GOT3 (cell line): ENCODE data around the gene JSRP1.

Experiments
- DNase-seq: peaks from one replicate; lab custom pipeline; 2025; ENCODE audit warnings: mixed read lengths; lab: John Stamatoyannopoulos, UW

The JSRP1 gene

DNA sequence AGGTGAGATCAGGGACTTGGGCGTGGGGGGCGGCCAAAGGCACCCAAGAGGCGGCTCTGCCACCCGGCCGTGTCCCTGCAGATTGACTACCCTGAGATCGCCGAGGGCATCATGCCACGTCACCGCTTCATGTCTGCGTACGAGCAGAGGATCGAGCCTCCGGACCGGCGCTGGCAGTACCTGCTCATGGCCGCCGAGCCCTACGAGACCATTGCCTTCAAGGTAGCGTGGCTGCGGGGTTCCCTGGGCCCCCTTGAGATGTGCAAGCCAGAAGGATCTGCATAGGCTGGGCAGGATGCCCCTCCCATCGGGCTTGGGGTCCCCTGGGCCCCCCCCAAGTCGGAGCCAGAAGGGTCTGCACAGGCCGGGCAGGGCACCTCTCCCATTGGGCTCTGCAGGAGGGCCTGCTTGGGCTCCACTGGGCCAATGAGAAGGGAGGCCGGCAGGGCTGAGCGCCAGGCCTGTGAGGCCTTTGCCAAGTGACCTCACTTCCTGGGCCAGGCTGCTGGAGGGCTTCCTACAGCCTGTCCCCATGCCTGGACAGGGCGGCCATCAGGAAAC is 9.3 kb downstream of the JSRP1 start:
- no peak for DNase-seq

- no peak for DNase-seq
These were observed 10.1 kb downstream of the JSRP1 start for GRCh38 chr19:2246014-2246620.

GRCh38 chr19:2245273-2245672 is 10.9 kb downstream of the JSRP1 start:
- no peak for DNase-seq

DNA sequence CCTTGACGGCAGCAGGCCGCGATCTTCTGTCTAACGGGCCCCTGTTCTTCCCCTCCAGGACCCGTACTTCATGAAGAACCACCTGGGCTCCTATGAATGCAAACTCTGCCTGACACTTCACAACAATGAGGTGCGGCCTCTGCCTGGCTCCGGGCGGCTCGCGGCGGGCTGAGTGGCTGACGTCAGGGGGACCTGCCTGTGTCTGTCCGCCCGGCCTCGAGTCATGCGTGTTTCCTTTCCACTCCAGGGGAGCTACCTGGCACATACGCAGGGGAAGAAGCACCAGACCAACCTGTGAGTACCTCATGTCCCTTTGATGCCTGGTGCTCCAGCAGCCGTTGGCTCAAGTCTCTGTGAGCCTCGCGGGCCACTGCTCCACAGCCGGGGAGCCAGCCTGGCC is 11.7 kb downstream of the JSRP1 start:
- DNase-seq, result no peak

- no peak for DNase-seq
These were observed 12.1 kb downstream of the JSRP1 start for GRCh38 chr19:2244125-2244411.

- DNase-seq, result no peak
These were observed 12.7 kb downstream of the JSRP1 start for GRCh38 chr19:2243274-2244124.

DNA sequence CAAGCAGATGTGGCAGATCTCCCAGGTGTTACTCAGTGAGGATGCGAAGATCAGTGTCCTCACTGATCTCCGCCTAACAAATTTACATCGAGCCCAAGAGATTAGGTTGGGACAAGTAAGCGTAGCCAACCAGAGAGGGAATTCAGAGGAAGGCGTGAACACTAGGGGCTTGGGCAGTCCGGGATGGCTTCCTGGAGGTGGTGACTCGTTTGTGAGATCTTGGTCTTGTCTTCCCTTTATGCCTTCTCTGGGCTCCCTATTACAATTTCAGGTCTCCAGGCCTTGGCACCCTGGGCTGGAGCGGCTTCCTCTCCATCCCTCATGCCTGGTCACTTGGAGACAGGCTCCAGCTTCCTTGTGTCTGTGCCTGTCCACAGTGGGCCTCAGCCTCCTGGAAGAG is 13.4 kb downstream of the JSRP1 start:
- DNase-seq, result no peak

GRCh38 chr19:2242092-2242537 is 14.1 kb downstream of the JSRP1 start:
- no peak for DNase-seq

GRCh38 chr19:2240881-2241760 is 15.1 kb downstream of the JSRP1 start:
- DNase-seq, result no peak

DNA sequence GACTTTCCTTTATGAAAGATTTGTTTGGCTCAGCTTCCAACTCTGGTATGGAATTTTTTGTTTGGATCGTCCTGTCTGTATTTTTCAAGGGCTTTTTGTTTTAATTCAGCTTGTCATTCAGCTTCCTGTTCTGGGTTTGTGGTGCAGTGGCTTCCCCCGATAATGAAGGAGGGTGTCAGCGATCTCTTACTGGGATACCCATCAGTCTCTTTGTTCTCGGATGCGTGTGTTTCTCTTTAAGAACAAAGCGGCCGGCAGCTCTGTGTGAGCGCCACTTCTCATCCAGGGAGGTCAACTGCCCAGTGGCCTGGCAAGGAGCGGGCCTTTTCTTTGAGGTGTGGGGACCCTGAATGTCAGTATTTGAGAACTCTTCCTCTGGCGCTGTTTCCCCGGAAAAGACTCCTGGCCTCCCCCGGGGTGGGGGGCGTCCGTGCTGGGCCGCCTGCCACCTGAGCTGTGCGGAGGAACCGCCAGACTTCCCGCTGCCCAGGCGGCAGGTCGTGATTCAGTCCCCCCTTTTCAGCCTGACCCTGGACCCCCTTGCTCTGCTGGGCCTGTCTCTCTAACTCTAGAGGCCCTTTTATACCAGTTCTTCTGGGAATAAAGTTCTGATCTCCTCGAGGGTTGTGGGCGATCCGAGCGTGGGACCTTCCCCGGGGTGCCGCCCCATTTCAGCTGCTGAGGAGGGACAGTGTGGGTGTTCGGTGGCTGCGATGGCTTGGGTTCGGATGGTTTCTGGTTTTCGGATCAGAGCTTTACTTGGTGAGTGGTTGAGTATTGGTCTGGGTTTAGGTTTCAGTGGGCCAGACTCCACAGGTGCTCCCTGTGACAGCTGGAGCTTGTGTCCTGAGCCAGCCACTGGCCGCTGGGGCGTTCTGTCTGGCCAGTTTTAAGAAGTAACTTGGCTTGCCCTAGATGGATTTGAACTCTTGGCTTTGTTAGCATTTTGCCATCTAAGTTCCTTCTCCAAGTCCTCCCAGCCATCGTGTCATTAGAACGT is 16.1 kb downstream of the JSRP1 start:
- DNase-seq, result no peak

DNA sequence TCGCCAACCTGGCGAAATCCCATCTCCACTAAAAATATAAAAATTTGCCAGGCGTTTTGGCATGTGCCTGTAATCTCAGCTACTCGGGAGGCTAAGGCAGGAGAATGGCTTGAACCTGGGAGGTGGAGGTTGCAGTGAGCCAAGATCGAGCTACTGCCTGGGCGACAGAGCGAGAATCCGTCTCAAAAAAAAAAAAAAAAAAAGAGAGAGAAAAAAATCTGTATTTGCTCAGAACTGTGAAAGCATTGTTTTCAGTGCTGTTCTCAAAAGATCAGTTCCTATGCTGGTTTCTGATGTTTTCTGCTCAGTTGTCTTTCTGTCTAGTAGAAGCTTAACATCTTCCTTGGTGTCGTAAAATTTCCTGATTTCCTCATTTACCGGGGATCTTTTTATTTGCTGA is 17.0 kb downstream of the JSRP1 start:
- DNase-seq, result no peak

DNA sequence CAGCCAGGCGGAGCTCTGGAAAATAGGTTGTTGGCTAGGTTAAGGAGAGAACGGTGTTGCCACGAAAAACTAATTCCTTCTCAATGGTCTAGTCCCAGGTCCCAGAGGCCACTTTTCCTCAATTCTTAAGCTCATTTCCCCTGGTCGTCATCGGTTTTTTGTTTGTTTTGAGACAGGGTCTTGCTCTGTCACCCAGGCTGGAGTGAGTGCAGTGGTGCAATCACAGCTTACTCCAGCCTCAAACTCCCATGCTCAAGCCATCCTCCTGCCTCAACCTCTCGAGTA is 18.4 kb downstream of the JSRP1 start:
- no peak for DNase-seq

GRCh38 chr19:2237051-2237868 is 19.0 kb downstream of the JSRP1 start:
- DNase-seq, result no peak

- peak; percentile 93 for DNase-seq
These were observed 19.7 kb downstream of the JSRP1 start, which contains the start of the genes PLEKHJ1 and SF3A2 for GRCh38 chr19:2236314-2237050. Gene PLEKHJ1 (minus strand): TSS chr19:2236329. CDS start chr19:2236248, 81 bp downstream. Gene SF3A2 (plus strand): TSS chr19:2236824. CDS start chr19:2243419, 6,595 bp downstream.

DNA sequence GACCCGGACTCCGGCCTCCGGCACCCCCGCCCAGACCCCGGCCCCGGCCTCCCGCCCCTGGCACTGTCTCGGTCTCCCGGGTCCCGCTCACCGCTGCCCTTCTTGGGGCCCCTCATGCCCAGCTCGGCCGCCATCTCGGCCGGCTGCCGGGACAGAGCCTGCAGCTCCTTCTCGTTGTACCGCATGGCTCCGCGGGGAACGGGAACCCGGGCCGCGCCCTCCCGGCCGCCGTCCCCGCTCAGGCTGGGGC is 20.2 kb downstream of the JSRP1 start:
- DNase-seq, result no peak

DNA sequence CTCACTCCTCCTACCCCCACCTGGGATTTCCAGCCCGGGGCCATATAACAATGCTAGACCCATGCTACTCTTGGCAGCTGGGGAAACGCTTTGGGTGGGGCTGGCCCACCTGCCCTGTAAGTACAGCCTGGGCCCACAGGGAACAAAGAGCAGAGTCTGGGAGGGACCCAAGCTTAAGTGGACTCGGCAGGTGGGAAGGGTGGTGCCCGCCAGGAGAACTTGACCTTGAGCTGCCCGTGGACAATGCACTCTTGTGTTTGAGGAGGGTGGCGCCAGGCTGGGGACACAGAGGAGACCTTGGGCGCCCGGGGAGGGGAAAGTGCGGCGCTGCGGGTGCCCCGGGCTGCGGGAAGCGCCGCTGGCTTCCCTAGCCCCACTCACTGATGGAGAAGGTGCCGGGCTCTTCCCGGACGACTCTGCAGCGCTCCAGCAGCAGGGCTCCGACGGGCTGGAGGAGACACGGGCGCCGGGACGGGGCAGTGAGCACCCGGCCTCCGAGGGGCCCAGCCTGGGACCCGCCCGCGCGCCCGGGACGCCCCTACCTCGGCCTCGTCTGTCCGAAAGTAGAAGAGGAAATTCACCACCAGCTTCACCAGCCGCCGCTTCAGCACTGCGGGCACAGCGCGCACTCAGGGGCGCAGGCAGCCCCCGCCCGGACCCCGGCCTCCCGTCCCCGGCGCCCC is 20.7 kb downstream of the JSRP1 start:
- no peak for DNase-seq

- DNase-seq, result no peak
These were observed 21.2 kb downstream of the JSRP1 start for GRCh38 chr19:2234996-2235380.

GRCh38 chr19:2233601-2234280 is 22.5 kb downstream of the JSRP1 start:
- DNase-seq, result no peak
